Right lobe of liver (tissue), 6 donors: ENCODE data around the gene ARHGAP15. TPM values are rescaled to one million over a fixed set of nuclear protein-coding genes. Genes with fewer than 3 reads are reported as not detected.

Experiments used
- ATAC-seq, 4 donors: fragments of 200-7000 bp; cut with Tn5 transposase; one replicate each; pipeline ENCODE4 v1.9.1; 2020; ENCODE audit warnings: mild to moderate bottlenecking in 4 of 4, moderate library complexity in 4 of 4
- DNase-seq, 3 donors: peaks; one replicate each; pipeline ENCODE4 v3.0.0-alpha.2; 2020
- H3K27ac ChIP-seq, 3 donors: fragments of 200-600 bp; one replicate each; pipeline ENCODE4 v1.8.0; 2022
- H3K27me3 ChIP-seq, 2 donors: fragments of 200-600 bp; one replicate each; pipeline ENCODE4 v1.8.0; 2022
- H3K36me3 ChIP-seq, 4 donors: fragments of 200-600 bp; sonication (generic) in 1 of 4; one replicate each; pipeline versions ENCODE4 v1.5.1 to v1.8.0; 2017 to 2022; ENCODE audit warnings: control low read depth in 1 of 4
- H3K4me1 ChIP-seq, 4 donors: fragments of 200-600 bp; sonication (generic) in 1 of 4; one replicate each; pipeline versions ENCODE4 v1.5.1 to v1.8.0; 2017 to 2022; ENCODE audit warnings: control low read depth in 1 of 4
- H3K4me3 ChIP-seq, 3 donors: fragments of 200-600 bp; one replicate each; pipeline ENCODE4 v1.8.0; 2022
- H3K9me3 ChIP-seq, 4 donors: fragments of 200-600 bp; sonication (generic) in 1 of 4; one replicate each; pipeline versions ENCODE4 v1.5.1 to v1.8.0; 2017 to 2022; ENCODE audit warnings: control low read depth in 1 of 4
- CTCF ChIP-seq, 4 donors: fragments of 200-600 bp in 3 of 4; fragments of 450-650 bp in 1 of 4; IDR thresholded peaks; one replicate each; pipeline versions ENCODE4 v1.5.1 to v1.8.0; 2016 to 2022; ENCODE audit warnings: antibody characterized with exemption in 4 of 4, mild to moderate bottlenecking in 2 of 4
- POLR2A ChIP-seq: fragments of 450-650 bp; IDR thresholded peaks from one replicate; pipeline ENCODE4 v1.6.1; 2017; ENCODE audit warnings: antibody characterized with exemption, mild to moderate bottlenecking
- WGBS: methylation state at CpG from one replicate; pipeline ENCODE4 v1.1.6; 2018; ENCODE audit warnings: low coverage, low lambda C conversion rate; ENCODE audit not compliant: insufficient coverage; ENCODE audit errors: missing lambda C conversion rate; 5-methylcytosine and 5-hydroxymethylcytosine counted together
- intact Hi-C, 2 donors: fragments of 100-400 bp; cut with DNase I; formaldehyde crosslinking; loops; one replicate each; pipeline versions ENCODE4 v1.11.2 to v1.14.1; 2022
- total RNA-seq, 6 experiments: library from RNA; depleted of rRNA in 2 of 6; stranded (reverse); fragments of >200 nt in 2 of 6; fragmentation: NEBNext Ultra II Directional in 3 of 6; extraction: Animal tissue kit (Norgen Biotek cat#: 25700) in 3 of 6; gene quantifications; one replicate each; pipeline versions ENCODE4 v1.1.0 to v1.2.4, GENCODE V29; 2016 to 2023
- donor health status: DM: no; HTN: yes; CAD: no.
- donor health status: DM: no; HTN: no; CAD: no.
- donor health status: DM: no; HTN: no; CAD: no.
- donor health status: DM: no; HTN: yes; CAD: no.
- donor health status: DM: no; HTN: yes; CAD: no.

ARHGAP15 gene
- total RNA-seq, 6 experiments from 2014 or later = 3.3 to 8.2 (median 6.6) TPM

GRCh38 chr2:143186876-143187275, 57.7 kb downstream of the ARHGAP15 start:
- ATAC-seq (no peak), DNase-seq (no peak)
- peaks cover 0 to 3% of the 10 kb centered on the region in 2 donors for H3K27me3 ChIP-seq
- no peak overlapping the region for H3K4me3 ChIP-seq
- no peak for TF ChIP-seq CTCF (IDR thresholded peaks at IDR 0.05)
- TF ChIP-seq POLR2A = no peak
- 58% methylated on average over 3 of the region's 3 CpGs for WGBS
- intact Hi-C loops = no loop called here
- no peaks in the 10 kb centered on the region for H3K4me1 ChIP-seq
- H3K9me3 ChIP-seq = no peaks in the 10 kb centered on the region
- no peaks in the 10 kb centered on the region for H3K36me3 ChIP-seq
- H3K27ac ChIP-seq = no peak overlapping the region

- Histone ChIP-seq H3K4me3 (no peak overlapping the region), H3K27ac (no peak overlapping the region), H3K4me1 (no peaks in the 10 kb centered on the region), H3K36me3 (no peaks in the 10 kb centered on the region), H3K9me3 (no peaks in the 10 kb centered on the region), H3K27me3 (peaks cover 0 to 3% of the 10 kb centered on the region in 2 donors)
- no peak for ATAC-seq
- no peak for DNase-seq
- 46% methylated on average over 3 of the region's 3 CpGs for WGBS
- no peak for TF ChIP-seq CTCF (IDR thresholded peaks at IDR 0.05)
- TF ChIP-seq POLR2A = no peak
- intact Hi-C loops = no loop called here
Measured at GRCh38 chr2:143190431-143190830, 61.2 kb downstream of the ARHGAP15 start.

- no peak overlapping the region for H3K27ac ChIP-seq
- intact Hi-C loops = no loop called here
- no peak for DNase-seq
- peaks cover 0 to 3% of the 10 kb centered on the region in 2 donors for H3K27me3 ChIP-seq
- TF ChIP-seq CTCF (IDR thresholded peaks at IDR 0.05) (no peak), POLR2A (no peak)
- no peak overlapping the region for H3K4me3 ChIP-seq
- H3K36me3 ChIP-seq = no peaks in the 10 kb centered on the region
- no peaks in the 10 kb centered on the region for H3K9me3 ChIP-seq
- no peak for ATAC-seq
- 67% methylated on average over 1 of the region's 1 CpG for WGBS
- no peaks in the 10 kb centered on the region for H3K4me1 ChIP-seq
Measured at GRCh38 chr2:143192106-143192505, 62.9 kb downstream of the ARHGAP15 start.

- Histone ChIP-seq H3K9me3 (no peaks in the 10 kb centered on the region), H3K4me3 (no peak overlapping the region), H3K27ac (no peak overlapping the region), H3K36me3 (no peaks in the 10 kb centered on the region), H3K27me3 (peaks cover 0 to 3% of the 10 kb centered on the region in 2 donors), H3K4me1 (no peaks in the 10 kb centered on the region)
- intact Hi-C loops = no loop called here
- 73% methylated on average over 1 of the region's 1 CpG for WGBS
- DNase-seq (no peak), ATAC-seq (no peak)
- TF ChIP-seq POLR2A (no peak), CTCF (IDR thresholded peaks at IDR 0.05) (no peak)
Measured at GRCh38 chr2:143192716-143193115, 63.5 kb downstream of the ARHGAP15 start.

GRCh38 chr2:143193121-143193520, 63.9 kb downstream of the ARHGAP15 start:
- H3K9me3 ChIP-seq = no peaks in the 10 kb centered on the region
- intact Hi-C loops = no loop called here
- no peak for TF ChIP-seq CTCF (IDR thresholded peaks at IDR 0.05)
- no peak for TF ChIP-seq POLR2A
- 70% methylated on average over 4 of the region's 5 CpGs for WGBS
- no peak for ATAC-seq
- no peak overlapping the region for H3K27ac ChIP-seq
- no peaks in the 10 kb centered on the region for H3K36me3 ChIP-seq
- no peak overlapping the region for H3K4me3 ChIP-seq
- no peak for DNase-seq
- H3K27me3 ChIP-seq = peaks cover 0 to 2% of the 10 kb centered on the region in 2 donors
- H3K4me1 ChIP-seq = no peaks in the 10 kb centered on the region
